Gastroesophageal sphincter (tissue), 4 donors: Measurements from ENCODE around the gene SHISA7. TPM values are rescaled to one million over a fixed set of nuclear protein-coding genes. Genes with fewer than 3 reads are reported as not detected.

Source experiments
- ATAC-seq: fragments of 150-250 bp; one replicate; pipeline ENCODE4 v1.9.1; 2016; ENCODE audit warnings: mild to moderate bottlenecking, moderate library complexity
- H3K27ac ChIP-seq, 4 donors: fragments of 200-600 bp; sonication (generic) in 3 of 4; 1 replicate in 3 of 4; 2 replicates in 1 of 4; pipeline ENCODE4 v1.5.1; 2016 to 2019
- H3K27me3 ChIP-seq: fragments of 200-600 bp; sonication (generic); one replicate; pipeline ENCODE4 v1.5.1; 2019
- H3K36me3 ChIP-seq, 2 donors: fragments of 200-600 bp; sonication (generic); one replicate each; pipeline ENCODE4 v1.5.1; 2019; ENCODE audit warnings: control low read depth in 1 of 2
- H3K4me1 ChIP-seq, 3 donors: fragments of 200-600 bp; sonication (generic); 1 replicate in 2 of 3; 2 replicates in 1 of 3; pipeline ENCODE4 v1.5.1; 2016 to 2019; ENCODE audit warnings: control low read depth in 2 of 3
- H3K4me3 ChIP-seq, 2 donors: fragments of 200-600 bp; sonication (generic); one replicate each; pipeline ENCODE4 v1.5.1; 2019; ENCODE audit warnings: mild to moderate bottlenecking in 1 of 2, moderate library complexity in 1 of 2
- H3K9me3 ChIP-seq, 3 donors: fragments of 200-600 bp; sonication (generic); one replicate each; pipeline ENCODE4 v1.5.1; 2017 to 2019; ENCODE audit warnings: control low read depth in 2 of 3
- EP300 ChIP-seq: sonication (generic); formaldehyde crosslinking; IDR thresholded peaks from one replicate; pipeline ENCODE4 v1.6.1; 2017; ENCODE audit warnings: antibody characterized with exemption, mild to moderate bottlenecking
- POLR2A ChIP-seq, 2 donors: fragments of 450-650 bp; IDR thresholded peaks; one replicate each; pipeline ENCODE4 v1.6.1; 2017; ENCODE audit warnings: antibody characterized with exemption in 2 of 2, mild to moderate bottlenecking in 2 of 2, moderate library complexity in 1 of 2
- POLR2AphosphoS5 ChIP-seq: sonication (generic); formaldehyde crosslinking; IDR thresholded peaks from one replicate; pipeline ENCODE4 v1.6.1; 2017; ENCODE audit warnings: antibody characterized with exemption
- WGBS, 2 donors: methylation state at CpG; one replicate each; pipeline ENCODE4 v1.1.5; 2018; ENCODE audit warnings: low coverage in 1 of 2; 5-methylcytosine and 5-hydroxymethylcytosine counted together
- total RNA-seq, 4 donors: library from RNA; depleted of rRNA; stranded (reverse); fragments of >200 nt; gene quantifications; one replicate each; pipeline ENCODE4 v1.1.0, GENCODE V29; 2016
- TF ChIP-seq, protein P1 (sequence below), 4 experiments: fragments of 200-600 bp in 2 of 4; fragments of 450-650 bp in 2 of 4; sonication (generic) in 1 of 4; IDR thresholded peaks; one replicate each; pipeline ENCODE4 v1.5.1; 2017 to 2019; ENCODE audit warnings: antibody characterized with exemption in 4 of 4, mild to moderate bottlenecking in 2 of 4, moderate library complexity in 2 of 4

Gene SHISA7
- total RNA-seq: not detected

DNA sequence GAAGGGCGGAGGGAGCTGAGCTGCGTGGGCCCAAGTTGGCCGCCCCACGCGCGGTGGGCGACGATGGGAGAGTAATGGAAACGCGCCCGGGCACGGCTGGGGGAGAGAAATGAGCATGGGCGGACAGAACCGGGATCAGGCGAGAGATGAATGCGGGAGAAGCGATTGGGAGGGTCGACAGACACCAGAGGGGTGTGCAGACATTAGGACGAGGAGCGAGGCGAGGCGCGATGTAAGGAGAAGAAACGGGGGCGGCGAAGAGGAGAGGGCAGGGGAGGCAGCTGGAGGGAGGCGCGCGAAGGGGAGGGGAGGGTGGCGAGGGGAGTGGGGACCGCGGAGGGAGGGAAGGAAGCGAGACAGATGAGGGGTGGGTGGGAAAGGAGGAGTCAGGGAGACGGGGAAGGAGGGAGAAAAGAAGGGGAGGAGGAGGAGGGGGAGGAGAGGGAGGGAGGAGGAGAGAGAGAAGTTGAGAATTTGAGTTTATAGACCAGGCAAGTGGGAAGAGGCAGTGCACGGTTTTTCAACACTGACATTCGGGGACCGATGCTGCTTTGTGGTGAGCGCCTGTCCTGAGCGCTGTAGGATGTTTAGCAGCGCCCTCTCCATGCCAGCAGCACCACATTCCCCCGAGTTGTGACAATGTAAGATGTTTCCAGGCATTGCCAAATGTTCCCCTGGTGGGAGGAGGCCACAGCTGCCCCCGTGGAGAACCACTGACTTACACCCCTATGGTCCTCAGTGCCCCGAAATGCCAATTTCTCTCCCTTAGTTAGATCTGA, at the start of gene SHISA7:
Gene SHISA7, minus strand, starts transcription at position 256 of the 779 bp plus-strand sequence. CDS start 437 bp downstream, outside the sequence.
- WGBS, 2 donors: 1 to 2% methylated on average over 15 to 41 of the region's 43 CpGs
- H3K9me3 ChIP-seq: no peaks in the 10 kb centered on the region
- H3K36me3 ChIP-seq: no peaks in the 10 kb centered on the region
- H3K4me1 ChIP-seq: peaks cover 0 to 35% (median 2%) of the 10 kb centered on the region in 3 donors
- no peak for ATAC-seq
- TF ChIP-seq POLR2A (IDR thresholded peaks at IDR 0.05) (no peak), POLR2AphosphoS5 (no peak), EP300 (no peak)
- TF ChIP-seq, protein P1, sequence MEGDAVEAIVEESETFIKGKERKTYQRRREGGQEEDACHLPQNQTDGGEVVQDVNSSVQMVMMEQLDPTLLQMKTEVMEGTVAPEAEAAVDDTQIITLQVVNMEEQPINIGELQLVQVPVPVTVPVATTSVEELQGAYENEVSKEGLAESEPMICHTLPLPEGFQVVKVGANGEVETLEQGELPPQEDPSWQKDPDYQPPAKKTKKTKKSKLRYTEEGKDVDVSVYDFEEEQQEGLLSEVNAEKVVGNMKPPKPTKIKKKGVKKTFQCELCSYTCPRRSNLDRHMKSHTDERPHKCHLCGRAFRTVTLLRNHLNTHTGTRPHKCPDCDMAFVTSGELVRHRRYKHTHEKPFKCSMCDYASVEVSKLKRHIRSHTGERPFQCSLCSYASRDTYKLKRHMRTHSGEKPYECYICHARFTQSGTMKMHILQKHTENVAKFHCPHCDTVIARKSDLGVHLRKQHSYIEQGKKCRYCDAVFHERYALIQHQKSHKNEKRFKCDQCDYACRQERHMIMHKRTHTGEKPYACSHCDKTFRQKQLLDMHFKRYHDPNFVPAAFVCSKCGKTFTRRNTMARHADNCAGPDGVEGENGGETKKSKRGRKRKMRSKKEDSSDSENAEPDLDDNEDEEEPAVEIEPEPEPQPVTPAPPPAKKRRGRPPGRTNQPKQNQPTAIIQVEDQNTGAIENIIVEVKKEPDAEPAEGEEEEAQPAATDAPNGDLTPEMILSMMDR (IDR thresholded peaks at IDR 0.05): no peak
- H3K27me3 ChIP-seq: peaks cover 94% of the 10 kb centered on the region
- no peak within 1 kb of the TSS for H3K27ac ChIP-seq
- no peak within 1 kb of the TSS for H3K4me3 ChIP-seq

DNA sequence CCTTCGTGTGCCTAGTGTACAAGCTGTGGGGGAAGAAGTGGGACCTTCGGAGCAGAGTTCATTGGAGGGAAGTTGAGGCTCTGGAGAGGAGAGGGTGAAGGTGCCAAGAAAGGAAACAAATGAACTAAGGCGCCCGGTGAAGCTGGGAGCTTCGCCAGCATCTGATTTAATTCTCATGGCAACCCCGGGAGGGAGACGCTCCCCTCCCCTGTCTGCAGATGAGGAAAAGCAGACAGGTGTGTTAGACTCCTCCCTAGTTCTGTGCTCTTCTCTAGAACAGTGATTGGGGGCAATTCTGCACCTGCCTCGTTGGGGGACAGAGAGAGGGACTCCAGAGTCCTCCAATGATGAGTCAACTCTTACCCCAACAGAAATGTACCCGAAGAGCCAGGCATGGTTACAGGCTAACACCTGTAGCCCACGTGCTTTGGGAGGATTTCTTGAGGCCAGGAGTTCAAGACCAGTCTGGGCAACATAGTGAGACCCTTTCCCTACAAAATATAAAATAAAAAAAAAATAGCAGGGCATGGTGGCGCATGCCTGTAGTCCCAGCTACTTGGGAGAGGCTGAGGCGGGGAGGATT, 49.4 kb upstream of the SHISA7 start:
- Histone ChIP-seq H3K4me3 (no peak overlapping the region), H3K4me1 (peaks cover 0 to 74% (median 24%) of the 10 kb centered on the region in 3 donors), H3K9me3 (no peaks in the 10 kb centered on the region), H3K27ac (peak overlapping the region in 3 of 4 donors; percentile 95 to 99 (median 96)), H3K27me3 (no peaks in the 10 kb centered on the region), H3K36me3 (no peaks in the 10 kb centered on the region)
- ATAC-seq: no peak
- WGBS, 2 donors: 20 to 28% methylated on average over 6 to 7 of the region's 12 CpGs
- no peak for TF ChIP-seq POLR2AphosphoS5
- no peak for TF ChIP-seq POLR2A (IDR thresholded peaks at IDR 0.05)
- TF ChIP-seq, protein P1 (IDR thresholded peaks at IDR 0.05): no peak
- TF ChIP-seq EP300: no peak

DNA sequence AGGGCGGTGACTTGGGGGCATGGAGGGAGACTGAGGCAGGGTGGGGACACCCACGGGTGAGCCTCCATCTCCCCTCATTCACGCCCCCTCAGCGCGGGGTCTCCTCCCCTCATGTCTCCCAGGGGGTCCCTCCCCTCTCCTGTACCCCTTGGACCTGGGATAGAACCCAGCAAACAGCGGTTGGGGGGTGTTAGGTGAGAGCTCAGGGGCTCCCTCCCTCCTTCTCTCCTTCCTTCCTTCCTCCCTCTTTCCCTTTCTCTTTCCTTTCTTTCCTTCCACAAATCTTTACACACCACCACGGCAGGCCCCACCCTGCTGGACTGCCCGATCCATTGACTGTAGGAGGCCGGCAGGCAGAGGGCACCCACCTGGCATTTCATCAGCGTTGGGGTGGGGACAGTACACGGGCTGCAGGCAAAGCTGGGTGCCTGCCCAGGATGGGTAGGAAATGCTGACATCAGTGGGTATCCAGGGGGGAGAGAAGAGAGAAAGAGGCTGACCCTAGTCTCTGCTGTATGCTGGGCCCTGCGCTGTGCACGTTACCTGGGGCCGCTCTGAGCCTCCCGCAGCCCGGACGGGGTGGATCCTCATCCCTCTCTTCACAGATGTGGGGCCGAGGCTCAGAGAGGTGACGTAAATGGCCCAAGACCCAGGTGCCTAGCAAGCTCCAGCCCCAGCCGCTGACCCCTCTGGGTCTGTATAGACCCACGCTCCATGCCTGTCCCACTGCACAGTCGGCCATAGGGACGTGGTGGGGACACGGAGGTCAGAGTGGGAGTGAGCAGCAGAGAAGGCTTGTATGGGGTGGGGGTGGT, 48.7 kb upstream of the SHISA7 start:
- Histone ChIP-seq H3K9me3 (no peaks in the 10 kb centered on the region), H3K4me1 (peaks cover 0 to 81% (median 31%) of the 10 kb centered on the region in 3 donors), H3K27me3 (no peaks in the 10 kb centered on the region), H3K4me3 (no peak overlapping the region), H3K36me3 (no peaks in the 10 kb centered on the region), H3K27ac (peak overlapping the region; percentile 5 to 99 (median 96))
- no peak for ATAC-seq
- TF ChIP-seq, protein P1 (IDR thresholded peaks at IDR 0.05): no peak
- no peak for TF ChIP-seq POLR2A (IDR thresholded peaks at IDR 0.05)
- no peak for TF ChIP-seq EP300
- no peak for TF ChIP-seq POLR2AphosphoS5
- WGBS, 2 donors: 30 to 40% methylated on average over 2 of the region's 24 CpGs

DNA sequence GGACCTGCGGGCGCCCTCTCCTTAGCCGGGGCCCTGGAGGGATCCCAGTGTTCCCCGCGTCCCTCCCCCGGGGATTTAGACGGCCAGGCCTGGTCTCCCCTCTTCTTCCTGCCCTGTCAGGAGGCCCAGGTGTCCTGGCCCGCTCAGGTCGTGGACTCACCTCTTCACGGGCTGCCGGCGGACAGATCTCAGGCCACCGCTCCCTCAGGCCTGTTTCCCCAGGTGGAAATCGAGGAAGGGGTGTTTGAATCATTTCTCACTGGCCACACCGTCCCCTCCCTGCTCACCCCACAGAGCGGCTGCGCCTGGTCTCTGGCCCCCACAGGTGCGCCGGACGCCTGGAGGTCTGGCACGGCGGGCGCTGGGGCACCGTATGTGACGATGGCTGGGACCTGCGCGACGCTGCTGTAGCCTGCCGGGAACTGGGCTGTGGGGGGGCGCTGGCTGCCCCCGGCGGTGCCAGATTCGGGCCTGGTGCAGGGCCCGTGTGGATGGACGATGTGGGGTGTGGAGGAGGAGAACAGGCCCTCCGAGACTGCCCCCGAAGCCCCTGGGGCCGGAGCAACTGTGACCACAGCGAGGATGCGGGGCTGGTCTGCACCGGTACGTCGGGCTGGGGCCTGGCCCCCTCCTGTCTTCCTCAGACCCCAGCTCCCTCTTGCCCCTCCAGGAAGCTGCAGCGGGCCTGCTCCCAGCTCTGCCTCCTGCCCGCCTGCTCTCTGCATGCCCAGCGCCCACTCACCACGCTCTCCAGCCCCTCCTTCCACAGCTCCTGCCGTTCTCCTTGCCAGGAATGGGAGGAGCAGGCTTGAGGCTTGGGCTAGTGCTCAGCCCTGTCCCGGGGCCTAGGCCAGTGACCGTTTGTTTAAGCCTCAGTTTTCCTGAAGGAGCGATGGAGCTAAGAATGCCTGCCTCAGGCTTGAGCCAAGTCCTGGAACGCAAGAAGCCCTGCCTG, 47.7 kb upstream of the SHISA7 start:
- H3K4me1 ChIP-seq: peaks cover under 1 to 91% (median 41%) of the 10 kb centered on the region in 3 donors

More for the DNA sequence above, 47.7 kb upstream of the SHISA7 start:
- no CpG with 5 or more reads among the region's 52 CpGs for WGBS, 2 donors
- TF ChIP-seq, protein P1 (IDR thresholded peaks at IDR 0.05): no peak
- TF ChIP-seq POLR2AphosphoS5: peak; percentile 9
- H3K36me3 ChIP-seq: no peaks in the 10 kb centered on the region
- peak overlapping the region; percentile 5 to 99 (median 96) for H3K27ac ChIP-seq
- no peaks in the 10 kb centered on the region for H3K27me3 ChIP-seq
- no peak for ATAC-seq
- H3K4me3 ChIP-seq: no peak overlapping the region
- no peaks in the 10 kb centered on the region for H3K9me3 ChIP-seq
